SU-DHL-6 (cell line): Measurements from ENCODE around the gene TARBP1.

ENCODE experiments used
- EZH2phosphoT487 ChIP-seq: fragments of 200-600 bp; sonication (generic), shearing (Covaris generic); conservative IDR thresholded peaks from 2 replicates; pipeline ENCODE4 v1.6.1; 2018; ENCODE audit warnings: mild to moderate bottlenecking, antibody characterized with exemption, low read length, moderate library complexity, mixed read lengths
- TF ChIP-seq, protein P1 (sequence below): fragments of 200-600 bp; sonication (generic); IDR thresholded peaks from one replicate; pipeline ENCODE4 v1.5.1; 2017; ENCODE audit warnings: antibody characterized with exemption, mild to moderate bottlenecking, low read length, moderate library complexity; ENCODE audit not compliant: insufficient read depth, poor library complexity, severe bottlenecking

DNA sequence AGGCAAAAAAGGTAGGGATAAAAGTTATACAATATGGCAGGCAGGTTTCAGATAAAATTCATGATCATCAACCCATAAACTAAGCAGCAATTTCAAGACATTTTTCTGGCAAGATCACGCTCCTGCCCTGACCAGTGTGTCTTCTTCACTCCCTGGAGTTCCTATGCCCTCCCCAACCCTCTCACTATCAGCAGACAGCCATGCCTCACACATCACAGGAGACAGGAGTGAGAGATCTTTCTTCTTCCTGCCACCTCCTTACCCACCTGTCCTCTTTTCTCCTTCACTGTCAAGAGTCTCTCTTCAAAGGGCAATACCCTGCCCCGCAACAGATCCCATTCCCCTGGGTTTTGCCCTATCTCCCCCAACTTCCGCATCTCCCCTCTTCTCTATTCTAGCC is 77.3 kb downstream of the TARBP1 start:
- TF ChIP-seq, protein P1, sequence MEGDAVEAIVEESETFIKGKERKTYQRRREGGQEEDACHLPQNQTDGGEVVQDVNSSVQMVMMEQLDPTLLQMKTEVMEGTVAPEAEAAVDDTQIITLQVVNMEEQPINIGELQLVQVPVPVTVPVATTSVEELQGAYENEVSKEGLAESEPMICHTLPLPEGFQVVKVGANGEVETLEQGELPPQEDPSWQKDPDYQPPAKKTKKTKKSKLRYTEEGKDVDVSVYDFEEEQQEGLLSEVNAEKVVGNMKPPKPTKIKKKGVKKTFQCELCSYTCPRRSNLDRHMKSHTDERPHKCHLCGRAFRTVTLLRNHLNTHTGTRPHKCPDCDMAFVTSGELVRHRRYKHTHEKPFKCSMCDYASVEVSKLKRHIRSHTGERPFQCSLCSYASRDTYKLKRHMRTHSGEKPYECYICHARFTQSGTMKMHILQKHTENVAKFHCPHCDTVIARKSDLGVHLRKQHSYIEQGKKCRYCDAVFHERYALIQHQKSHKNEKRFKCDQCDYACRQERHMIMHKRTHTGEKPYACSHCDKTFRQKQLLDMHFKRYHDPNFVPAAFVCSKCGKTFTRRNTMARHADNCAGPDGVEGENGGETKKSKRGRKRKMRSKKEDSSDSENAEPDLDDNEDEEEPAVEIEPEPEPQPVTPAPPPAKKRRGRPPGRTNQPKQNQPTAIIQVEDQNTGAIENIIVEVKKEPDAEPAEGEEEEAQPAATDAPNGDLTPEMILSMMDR: no peak
- TF ChIP-seq EZH2phosphoT487: no peak
